Activated T-helper 2 cell treated with anti-CD3 and anti-CD28 coated beads, Interferon-gamma antibody, Interleukin-2, Interleukin-4, amounts not matched to agents 10 μg/mL and 5 μg/mL and 100 μg/mL, durations not matched to agents 14 hours and 24 hours and 36 hours (primary cell): Measurements from ENCODE around the gene RGS7BP. TPM values are rescaled to one million over a fixed set of nuclear protein-coding genes. Genes with fewer than 3 reads are reported as not detected.

Experiments
- DNase-seq: peaks from one replicate; pipeline ENCODE4 v3.0.0; 2021; ENCODE audit warnings: low spot score
- H3K27ac Mint-ChIP-seq: one replicate; pipeline ENCODE4 v1.8.0; 2021; ENCODE audit warnings: mixed read lengths
- H3K27me3 Mint-ChIP-seq: one replicate; pipeline ENCODE4 v1.8.0; 2021; ENCODE audit warnings: low read depth, mixed read lengths
- H3K36me3 Mint-ChIP-seq: one replicate; pipeline ENCODE4 v1.8.0; 2021; ENCODE audit warnings: low read depth, mixed read lengths
- H3K4me1 Mint-ChIP-seq: one replicate; pipeline ENCODE4 v1.8.0; 2021; ENCODE audit warnings: low read depth, mixed read lengths
- H3K4me3 Mint-ChIP-seq: one replicate; pipeline ENCODE4 v1.8.0; 2021; ENCODE audit warnings: low read depth, mild to moderate bottlenecking, moderate library complexity, mixed read lengths
- H3K9me3 Mint-ChIP-seq: one replicate; pipeline ENCODE4 v1.8.0; 2021; ENCODE audit warnings: mixed read lengths
- intact Hi-C: fragments of 100-400 bp; cut with micrococcal nuclease; formaldehyde crosslinking; loops from one replicate; pipeline ENCODE4 v1.15.1; 2023
- total RNA-seq: library from RNA; stranded (reverse); gene quantifications from 2 replicates; pipeline ENCODE4 v1.2.3, GENCODE V29; 2022

The RGS7BP gene
- total RNA-seq, 1 donor from 2014 or later, result not detected

DNA sequence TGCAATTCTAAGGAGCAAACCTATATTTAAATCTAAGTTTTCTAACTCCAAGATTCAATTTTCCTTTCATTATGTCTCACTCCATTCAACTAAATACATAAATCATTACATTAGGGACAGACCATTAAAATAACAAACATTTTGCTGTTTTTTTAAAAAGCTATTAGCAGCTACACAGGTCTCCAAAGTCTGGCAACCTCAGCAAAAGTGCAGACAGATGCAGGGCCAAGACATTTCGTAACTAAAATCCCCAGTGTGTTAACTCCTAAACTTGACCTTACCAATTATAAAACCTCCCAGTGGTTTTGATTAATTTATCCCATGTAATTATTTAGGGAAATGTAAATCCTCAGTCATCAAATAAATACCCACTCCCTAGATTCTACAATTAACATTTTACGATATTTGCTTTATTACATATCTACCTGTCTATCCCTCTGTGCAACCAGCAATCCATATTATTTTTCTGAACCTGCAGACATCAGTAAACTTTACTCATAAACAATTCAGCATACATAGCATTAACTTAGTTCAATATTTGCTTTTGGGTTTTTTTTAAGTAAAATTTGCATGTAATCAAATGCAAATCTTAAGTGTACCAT lies 64.7 kb downstream of the RGS7BP start:
- no peaks in the 10 kb centered on the region for H3K36me3 Mint-ChIP-seq
- H3K27ac Mint-ChIP-seq, result no peak overlapping the region
- no peak for DNase-seq
- intact Hi-C loops, result no loop called here
- no peaks in the 10 kb centered on the region for H3K27me3 Mint-ChIP-seq
- no peaks in the 10 kb centered on the region for H3K9me3 Mint-ChIP-seq
- no peak overlapping the region for H3K4me3 Mint-ChIP-seq
- no peaks in the 10 kb centered on the region for H3K4me1 Mint-ChIP-seq

DNA sequence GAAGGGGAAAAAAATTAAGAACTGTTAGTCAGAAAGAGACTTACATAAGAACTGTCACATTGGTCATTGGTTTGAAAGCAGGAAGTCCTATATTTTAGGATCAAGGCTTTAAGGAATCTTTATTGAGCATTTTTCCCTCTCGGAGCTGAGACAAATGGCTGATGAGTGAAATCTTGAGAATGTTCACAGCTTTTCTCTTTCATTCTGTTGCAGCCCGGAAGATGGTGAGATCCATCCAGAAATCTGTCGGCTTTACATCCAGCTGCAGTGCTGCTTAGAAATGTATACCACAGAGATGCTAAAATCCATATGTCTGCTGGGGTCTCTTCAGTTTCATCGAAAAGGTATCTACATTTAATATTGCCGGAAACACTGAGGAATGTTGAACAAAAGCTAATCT lies 69.7 kb downstream of the RGS7BP start:
- Mint-ChIP-seq H3K36me3 (no peaks in the 10 kb centered on the region), H3K9me3 (no peaks in the 10 kb centered on the region), H3K4me1 (no peaks in the 10 kb centered on the region), H3K4me3 (no peak overlapping the region), H3K27me3 (no peaks in the 10 kb centered on the region), H3K27ac (no peak overlapping the region)
- intact Hi-C loops, result no loop called here
- no peak for DNase-seq

DNA sequence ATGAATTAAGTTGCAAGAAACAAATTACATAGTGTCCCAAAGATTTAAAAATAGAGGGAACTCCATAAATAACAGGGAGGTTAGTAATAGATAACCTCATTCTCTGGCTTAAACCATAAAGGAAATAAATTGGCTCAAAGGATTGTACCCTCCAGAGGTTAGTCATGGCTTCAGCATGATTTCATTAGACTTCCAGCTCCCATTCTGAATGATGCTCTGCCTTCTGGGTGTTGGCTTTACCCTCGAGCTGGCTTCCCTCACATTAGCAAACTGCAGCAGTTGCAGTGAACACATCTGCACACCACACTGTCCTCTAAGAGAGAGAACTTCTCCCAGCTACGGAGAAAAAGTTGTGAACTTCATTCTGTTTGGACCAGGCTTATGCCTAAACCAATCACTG lies 70.4 kb downstream of the RGS7BP start:
- no peaks in the 10 kb centered on the region for H3K9me3 Mint-ChIP-seq
- no peak for DNase-seq
- H3K27me3 Mint-ChIP-seq, result no peaks in the 10 kb centered on the region
- no peak overlapping the region for H3K4me3 Mint-ChIP-seq
- H3K36me3 Mint-ChIP-seq, result no peaks in the 10 kb centered on the region
- H3K27ac Mint-ChIP-seq, result no peak overlapping the region
- H3K4me1 Mint-ChIP-seq, result no peaks in the 10 kb centered on the region
- intact Hi-C loops, result no loop called here

DNA sequence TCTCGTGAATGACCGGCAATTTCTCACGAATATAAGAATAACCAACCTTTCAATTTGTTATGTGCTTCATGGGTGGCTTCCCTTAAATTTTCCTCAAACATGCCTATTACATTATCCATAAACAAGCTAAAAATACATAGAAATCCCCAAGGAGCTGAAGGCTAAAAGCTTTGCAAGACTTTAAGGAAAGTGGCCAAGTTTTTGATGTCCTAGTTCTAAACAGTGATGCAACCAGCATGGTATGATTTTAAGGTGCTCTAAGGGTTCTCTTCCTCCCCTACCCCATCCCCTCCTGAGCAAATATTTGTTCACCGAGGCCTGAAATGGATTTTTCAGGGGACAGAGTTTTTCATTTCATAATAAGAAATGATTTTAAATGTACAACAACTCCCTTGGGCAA lies 79.8 kb downstream of the RGS7BP start:
- intact Hi-C loops, result no loop called here
- Mint-ChIP-seq H3K9me3 (no peaks in the 10 kb centered on the region), H3K27ac (no peak overlapping the region), H3K4me1 (no peaks in the 10 kb centered on the region), H3K27me3 (peaks cover 2% of the 10 kb centered on the region), H3K4me3 (no peak overlapping the region), H3K36me3 (no peaks in the 10 kb centered on the region)
- no peak for DNase-seq

DNA sequence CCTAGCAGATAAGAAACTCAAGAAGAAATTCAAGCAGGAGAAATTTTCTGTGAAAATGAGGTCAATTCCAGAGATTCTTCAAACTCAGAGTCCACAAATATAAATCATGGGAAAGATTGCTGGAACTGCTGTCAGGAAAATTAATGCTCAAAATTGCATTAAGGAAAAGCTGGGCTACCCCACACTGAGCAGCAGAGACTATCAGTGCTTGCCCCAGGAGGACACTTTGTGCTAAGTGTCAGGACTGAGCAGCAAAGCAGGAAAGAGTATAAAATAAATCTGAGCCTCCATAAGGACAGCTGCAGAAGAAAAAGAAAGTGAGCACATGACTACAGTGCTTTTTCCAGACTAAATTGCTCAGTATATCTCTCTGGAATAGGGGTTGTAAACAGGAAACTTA lies 81.6 kb downstream of the RGS7BP start:
- no peaks in the 10 kb centered on the region for H3K9me3 Mint-ChIP-seq
- no peak overlapping the region for H3K27ac Mint-ChIP-seq
- H3K4me3 Mint-ChIP-seq, result no peak overlapping the region
- intact Hi-C loops, result no loop called here
- no peaks in the 10 kb centered on the region for H3K4me1 Mint-ChIP-seq
- no peak for DNase-seq
- peaks cover 2% of the 10 kb centered on the region for H3K27me3 Mint-ChIP-seq
- no peaks in the 10 kb centered on the region for H3K36me3 Mint-ChIP-seq

DNA sequence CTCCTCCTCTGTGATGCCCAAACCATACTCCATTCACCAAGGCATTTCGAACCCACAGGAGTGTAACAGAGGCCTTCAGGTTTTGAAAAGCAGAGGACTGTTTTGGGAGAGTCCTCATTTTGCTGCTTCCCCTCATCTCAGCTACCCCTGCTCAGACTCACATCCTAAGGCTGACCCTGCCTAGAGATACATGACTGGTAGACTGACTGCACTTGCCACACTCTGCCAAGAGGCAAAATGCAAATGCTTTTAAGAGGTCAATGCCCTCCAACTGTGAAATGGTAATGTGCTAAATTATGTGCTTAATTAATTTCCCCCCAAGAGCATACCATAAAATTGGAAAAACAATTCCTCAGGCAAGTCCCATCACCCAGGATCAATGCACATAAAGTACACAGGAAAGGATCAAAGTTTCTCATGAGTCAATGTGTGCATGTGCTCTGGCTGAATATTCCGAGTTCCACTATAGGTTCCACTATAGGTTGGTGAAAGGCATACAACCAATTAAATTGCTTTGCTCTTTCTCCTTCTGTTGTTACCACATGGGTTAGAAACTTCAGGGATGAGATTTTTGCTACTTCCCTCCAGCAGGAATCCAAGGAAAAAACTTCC lies 87.0 kb downstream of the RGS7BP start:
- H3K4me3 Mint-ChIP-seq, result no peak overlapping the region
- intact Hi-C loops, result no loop called here
- DNase-seq, result no peak
- no peaks in the 10 kb centered on the region for H3K9me3 Mint-ChIP-seq
- H3K36me3 Mint-ChIP-seq, result no peaks in the 10 kb centered on the region
- peaks cover 6% of the 10 kb centered on the region for H3K27me3 Mint-ChIP-seq
- H3K4me1 Mint-ChIP-seq, result no peaks in the 10 kb centered on the region
- no peak overlapping the region for H3K27ac Mint-ChIP-seq

DNA sequence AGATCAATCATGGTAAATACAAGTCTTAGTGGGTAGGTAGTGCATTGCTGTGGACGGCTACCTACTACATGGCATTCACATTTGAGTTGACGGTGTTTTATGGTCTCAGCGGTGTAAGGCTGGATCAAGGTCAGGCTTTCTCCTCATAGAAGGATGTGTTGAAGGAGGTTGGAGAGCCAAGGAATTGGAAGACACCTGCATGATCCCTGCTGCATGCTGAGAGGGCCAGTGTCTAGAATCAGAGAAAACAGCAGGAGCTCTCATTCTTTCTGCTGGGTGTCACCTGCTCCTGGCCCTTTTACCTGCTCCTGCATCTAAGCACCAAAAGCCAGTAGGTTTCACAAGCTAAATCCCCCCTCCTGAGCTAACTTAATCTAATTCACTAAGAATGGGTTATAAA lies 88.2 kb downstream of the RGS7BP start:
- Mint-ChIP-seq H3K27ac (no peak overlapping the region), H3K9me3 (no peaks in the 10 kb centered on the region), H3K4me1 (no peaks in the 10 kb centered on the region), H3K27me3 (peaks cover 6% of the 10 kb centered on the region), H3K36me3 (no peaks in the 10 kb centered on the region), H3K4me3 (no peak overlapping the region)
- intact Hi-C loops, result no loop called here
- DNase-seq, result no peak

DNA sequence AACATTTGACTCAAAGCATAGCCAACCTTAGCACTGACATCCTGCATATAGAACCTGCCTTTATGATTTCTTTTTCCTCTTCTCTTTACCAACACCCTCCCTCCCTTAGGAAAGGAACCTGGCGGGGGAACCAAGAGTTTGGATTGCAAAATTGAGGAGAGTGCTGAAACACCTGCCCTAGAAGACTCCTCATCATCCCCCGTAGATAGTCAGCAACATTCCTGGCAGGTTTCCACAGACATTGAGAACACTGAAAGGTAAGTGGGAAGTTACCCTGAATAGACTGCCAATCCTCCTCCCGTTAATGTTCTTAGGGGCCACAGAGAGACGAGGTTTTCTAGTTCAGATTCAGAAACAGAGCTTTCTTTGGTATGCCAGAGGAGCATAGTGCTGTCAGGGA lies 88.8 kb downstream of the RGS7BP start:
- no peak overlapping the region for H3K27ac Mint-ChIP-seq
- DNase-seq, result no peak
- no peaks in the 10 kb centered on the region for H3K4me1 Mint-ChIP-seq
- peaks cover 6% of the 10 kb centered on the region for H3K27me3 Mint-ChIP-seq
- no peak overlapping the region for H3K4me3 Mint-ChIP-seq
- intact Hi-C loops, result no loop called here
- no peaks in the 10 kb centered on the region for H3K9me3 Mint-ChIP-seq
- no peaks in the 10 kb centered on the region for H3K36me3 Mint-ChIP-seq

DNA sequence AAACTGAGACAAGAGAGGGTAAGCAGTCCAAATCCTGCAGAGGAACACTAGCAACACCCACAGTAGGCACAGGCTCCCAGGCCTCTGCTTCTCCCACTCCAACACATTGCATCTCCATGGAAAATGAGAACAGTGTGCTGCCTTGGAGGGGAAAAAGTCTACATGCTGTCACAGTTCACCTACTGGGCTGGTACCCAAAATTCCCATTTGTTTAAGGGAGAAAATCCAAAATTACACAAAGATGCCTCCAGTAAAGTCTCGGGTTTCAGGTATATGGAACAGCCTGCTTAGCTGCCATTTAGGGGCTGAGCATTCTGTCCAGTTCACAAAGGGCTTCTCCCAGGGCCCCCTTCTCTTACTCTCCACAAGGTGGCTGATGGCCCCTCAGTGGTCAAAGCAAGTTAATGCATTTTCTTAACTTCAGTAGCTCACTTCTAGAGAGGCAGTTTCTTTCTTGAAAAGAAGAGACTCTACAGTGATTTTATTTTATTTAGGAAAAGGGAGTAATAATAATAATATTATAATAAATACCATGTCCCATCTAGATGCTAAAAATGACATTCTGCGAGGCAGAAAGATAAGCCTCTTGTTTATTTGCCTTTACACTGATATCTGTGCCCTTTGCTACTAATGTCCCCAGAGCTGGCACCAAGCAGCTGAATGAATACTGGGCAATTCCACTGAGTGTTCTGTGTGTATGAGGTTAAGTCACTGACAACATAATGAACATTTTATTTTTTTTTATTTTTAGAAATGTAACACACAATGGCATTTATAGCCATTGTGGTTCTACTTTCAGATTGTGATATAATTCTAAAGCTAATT lies 89.4 kb downstream of the RGS7BP start:
- H3K27me3 Mint-ChIP-seq, result peaks cover 3% of the 10 kb centered on the region
- H3K4me3 Mint-ChIP-seq, result no peak overlapping the region
- H3K9me3 Mint-ChIP-seq, result no peaks in the 10 kb centered on the region

DNA sequence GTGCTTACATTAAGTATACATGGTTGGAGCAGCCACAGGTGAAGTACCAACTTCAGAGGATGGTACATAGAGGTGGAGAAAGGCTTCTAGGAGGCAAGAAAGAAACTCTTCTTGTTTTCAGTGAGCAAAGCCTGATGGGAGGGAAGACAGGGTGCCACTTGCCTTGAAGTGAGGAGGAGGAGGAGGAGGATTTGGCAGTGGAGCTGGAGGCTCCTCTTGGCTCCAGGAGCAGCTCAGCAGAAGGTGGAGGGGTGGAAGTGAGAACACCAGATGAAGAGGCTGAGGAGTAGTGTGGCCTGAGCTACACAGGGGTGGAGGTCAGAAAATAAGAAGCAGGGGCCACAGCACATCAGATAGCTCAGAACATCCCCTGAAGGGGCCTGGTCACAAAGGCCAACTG lies 93.4 kb downstream of the RGS7BP start:
- Mint-ChIP-seq H3K27me3 (no peaks in the 10 kb centered on the region), H3K27ac (no peak overlapping the region), H3K36me3 (no peaks in the 10 kb centered on the region), H3K4me3 (no peak overlapping the region), H3K9me3 (no peaks in the 10 kb centered on the region), H3K4me1 (no peaks in the 10 kb centered on the region)
- DNase-seq, result no peak
- intact Hi-C loops, result no loop called here

More for the DNA sequence above, 89.4 kb downstream of the RGS7BP start:
- H3K4me1 Mint-ChIP-seq, result no peaks in the 10 kb centered on the region
- H3K27ac Mint-ChIP-seq, result no peak overlapping the region
- intact Hi-C loops, result no loop called here
- DNase-seq, result no peak
- no peaks in the 10 kb centered on the region for H3K36me3 Mint-ChIP-seq

DNA sequence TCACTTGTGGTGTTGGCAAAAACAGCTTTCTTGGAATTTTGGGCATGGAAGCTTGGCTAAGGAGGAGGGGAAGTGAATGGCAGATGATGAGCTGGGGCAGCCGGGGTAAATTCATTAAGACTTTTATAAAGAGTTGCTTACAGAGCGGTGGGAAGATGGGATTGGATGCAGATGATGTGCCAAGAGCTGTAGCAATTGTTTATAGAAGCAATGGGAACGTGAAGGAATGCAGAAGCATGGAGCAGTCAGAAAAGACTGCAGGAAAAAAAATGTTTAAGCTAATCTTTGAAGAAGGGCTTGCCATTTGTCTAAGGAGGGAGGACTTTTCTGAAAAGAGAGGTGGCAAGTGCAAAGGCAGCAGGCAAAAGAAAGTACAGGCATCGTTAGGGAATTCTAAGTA lies 97.9 kb downstream of the RGS7BP start:
- H3K9me3 Mint-ChIP-seq, result no peaks in the 10 kb centered on the region
- no peak overlapping the region for H3K4me3 Mint-ChIP-seq
- intact Hi-C loops, result no loop called here
- H3K4me1 Mint-ChIP-seq, result no peaks in the 10 kb centered on the region
- H3K27me3 Mint-ChIP-seq, result peaks cover 2% of the 10 kb centered on the region
- DNase-seq, result no peak
- no peak overlapping the region for H3K27ac Mint-ChIP-seq
- H3K36me3 Mint-ChIP-seq, result no peaks in the 10 kb centered on the region

DNA sequence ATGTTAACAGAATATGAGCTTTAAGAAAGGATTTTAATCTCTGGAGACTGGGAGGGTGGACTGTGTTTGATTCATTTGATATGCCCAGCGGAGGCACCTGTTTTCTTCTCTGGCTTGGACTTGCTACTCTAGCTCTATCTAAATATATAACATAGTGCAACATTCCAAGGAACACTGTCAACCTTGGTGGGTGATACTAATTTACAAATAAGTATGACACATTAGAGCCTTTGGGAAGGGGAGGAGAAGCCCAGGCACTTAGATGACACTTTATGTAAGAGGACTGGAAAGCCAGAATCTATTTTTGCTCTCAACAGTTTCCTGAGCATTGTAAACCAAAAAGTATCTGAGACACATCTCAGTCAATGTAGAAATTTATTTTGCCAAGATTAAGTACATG lies 101.1 kb downstream of the RGS7BP start:
- Mint-ChIP-seq H3K9me3 (no peaks in the 10 kb centered on the region), H3K36me3 (no peaks in the 10 kb centered on the region), H3K4me3 (no peak overlapping the region), H3K27ac (no peak overlapping the region), H3K4me1 (no peaks in the 10 kb centered on the region), H3K27me3 (peaks cover 10% of the 10 kb centered on the region)
- intact Hi-C loops, result no loop called here
- no peak for DNase-seq

DNA sequence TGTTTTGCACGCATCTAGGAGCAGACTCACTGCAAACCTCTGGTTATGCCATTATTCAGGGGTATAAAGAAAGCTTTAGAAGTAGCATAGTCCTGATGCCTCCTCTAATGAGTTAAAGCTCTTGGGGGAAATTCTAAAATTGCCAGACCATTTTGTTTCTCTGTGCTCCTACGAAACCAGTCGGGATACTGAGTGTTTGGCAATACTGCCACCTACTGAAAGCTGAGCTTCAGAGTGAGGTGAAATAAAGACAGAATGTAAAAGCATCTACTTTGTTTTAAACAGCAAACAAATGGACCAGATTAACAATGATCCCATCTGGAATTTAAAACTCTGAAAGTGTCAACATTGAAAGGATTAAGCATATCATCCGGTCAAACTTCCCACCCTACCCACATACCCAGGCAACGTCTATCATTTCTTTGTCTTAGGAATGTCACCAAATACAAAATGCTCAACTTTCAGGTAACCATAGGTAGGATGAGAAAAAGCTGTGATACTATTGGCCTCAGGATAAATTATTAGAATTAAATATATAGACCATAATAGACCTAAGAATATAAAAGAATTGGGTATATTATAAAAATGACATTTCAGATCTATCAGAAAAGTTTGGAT lies 106.6 kb downstream of the RGS7BP start:
- intact Hi-C loops, result loop anchor here (2.0 kb wide), 1 partner anchor 384 kb away; no protein-coding TSS in a partner anchor
- Mint-ChIP-seq H3K4me3 (no peak overlapping the region), H3K4me1 (no peaks in the 10 kb centered on the region), H3K27ac (no peak overlapping the region), H3K27me3 (peaks cover 16% of the 10 kb centered on the region), H3K36me3 (no peaks in the 10 kb centered on the region), H3K9me3 (no peaks in the 10 kb centered on the region)
- DNase-seq, result no peak
